GM18519 (cell line): ENCODE measurements around the gene MRPS2.

Experiments used
- ATAC-seq: cut with Tn5 transposase; IDR thresholded peaks from one replicate; pipeline ENCODE4 v1.9.1; 2021; ENCODE audit warnings: mild to moderate bottlenecking, moderate library complexity; ENCODE audit not compliant: unreplicated experiment, low FRiP score

The MRPS2 gene

DNA sequence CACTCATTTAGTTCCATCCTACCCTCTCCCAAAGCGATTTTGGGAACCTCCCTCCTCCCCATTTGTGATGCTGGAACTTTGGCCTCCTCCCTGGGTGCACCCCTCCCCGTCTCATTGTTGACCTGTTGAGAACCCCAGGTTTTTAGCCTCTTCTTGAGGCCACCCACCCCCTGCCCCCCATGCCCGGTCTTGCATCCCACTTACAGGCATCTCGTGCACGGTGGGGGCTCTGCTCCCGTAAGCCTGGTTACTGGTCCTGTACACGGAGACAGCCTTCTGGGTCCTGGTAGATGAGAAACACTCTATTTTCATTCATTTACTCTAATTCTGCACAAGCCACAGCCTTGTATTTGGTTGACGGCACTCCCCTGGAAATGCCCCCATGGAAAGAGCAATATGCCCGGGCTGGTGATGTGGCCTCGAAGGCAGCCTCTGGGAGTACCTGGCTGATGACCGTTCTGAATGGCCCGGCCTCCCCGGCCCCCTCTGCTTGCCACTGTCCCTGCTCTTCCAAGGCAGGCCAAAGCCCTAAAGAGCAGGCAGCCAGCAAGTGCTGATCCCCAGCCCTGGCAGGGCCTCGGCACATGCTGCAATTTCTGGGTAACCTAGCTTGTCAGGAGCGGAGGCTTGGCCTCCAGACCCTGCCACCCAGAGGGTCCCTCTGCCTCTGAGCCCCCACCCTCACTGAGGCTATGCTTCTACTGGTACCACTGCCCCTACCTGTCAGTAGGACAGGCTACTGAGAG lies 1.9 kb upstream of the MRPS2 start:
- ATAC-seq, result no peak

DNA sequence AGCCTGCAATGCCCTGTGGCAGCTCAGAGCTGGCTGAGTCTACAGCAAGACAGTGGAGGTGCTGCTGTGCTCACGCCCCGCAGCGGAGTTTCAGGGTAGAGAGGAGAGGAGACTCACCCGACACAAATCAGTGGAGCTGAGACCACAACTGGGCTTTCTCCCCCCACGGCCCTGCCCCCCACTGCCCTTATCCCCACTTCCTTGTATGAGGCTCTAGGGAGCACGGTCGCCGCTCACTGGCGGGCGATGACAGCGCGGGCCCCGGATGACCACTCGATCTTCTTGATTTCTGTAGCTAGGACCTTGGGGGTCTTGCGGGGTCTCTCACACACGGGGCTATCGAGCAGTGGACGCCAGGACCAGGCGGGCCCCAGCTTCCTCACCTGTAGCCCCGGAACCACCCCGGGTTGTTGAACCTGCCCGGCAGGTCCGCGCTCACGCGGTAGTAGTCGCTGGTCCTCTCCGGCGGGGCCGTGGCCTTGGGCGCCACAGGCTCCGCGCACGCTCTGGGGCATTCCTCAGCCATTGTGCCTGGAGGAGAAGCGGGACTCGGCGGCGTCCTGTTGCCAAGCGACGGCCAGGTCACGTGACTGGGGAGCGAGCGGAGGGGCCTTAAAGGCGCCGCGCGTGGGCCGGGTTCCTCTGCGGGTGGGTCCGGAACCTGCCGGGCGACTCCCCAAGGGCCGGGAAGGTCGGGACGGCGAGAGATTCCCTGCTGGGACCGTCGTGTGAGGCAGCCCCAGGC lies 984 bp upstream of the MRPS2 start:
- no peak for ATAC-seq

DNA sequence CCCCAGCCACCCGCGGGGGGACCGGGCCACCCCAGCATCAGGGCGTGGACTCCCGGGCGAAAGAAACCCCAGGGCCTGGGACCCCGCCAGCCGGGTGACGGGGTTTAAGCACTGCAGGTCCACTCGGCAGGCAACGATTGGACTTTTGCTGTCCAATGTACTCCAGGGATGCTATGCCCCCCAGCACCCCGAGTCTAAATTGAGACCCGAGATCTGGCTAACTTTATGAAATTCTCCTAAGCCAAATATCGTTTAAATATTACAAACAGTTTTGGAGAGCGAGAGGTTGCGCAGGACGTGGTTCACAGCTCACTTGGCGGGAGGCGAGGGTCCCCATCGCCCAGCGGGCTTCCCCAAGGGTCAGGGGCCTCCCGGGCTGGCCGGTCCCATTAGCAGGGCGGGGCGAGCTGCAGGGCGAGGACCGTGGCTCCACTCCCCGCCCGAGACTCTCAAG lies 384 bp upstream of the MRPS2 start:
- ATAC-seq, result no peak

DNA sequence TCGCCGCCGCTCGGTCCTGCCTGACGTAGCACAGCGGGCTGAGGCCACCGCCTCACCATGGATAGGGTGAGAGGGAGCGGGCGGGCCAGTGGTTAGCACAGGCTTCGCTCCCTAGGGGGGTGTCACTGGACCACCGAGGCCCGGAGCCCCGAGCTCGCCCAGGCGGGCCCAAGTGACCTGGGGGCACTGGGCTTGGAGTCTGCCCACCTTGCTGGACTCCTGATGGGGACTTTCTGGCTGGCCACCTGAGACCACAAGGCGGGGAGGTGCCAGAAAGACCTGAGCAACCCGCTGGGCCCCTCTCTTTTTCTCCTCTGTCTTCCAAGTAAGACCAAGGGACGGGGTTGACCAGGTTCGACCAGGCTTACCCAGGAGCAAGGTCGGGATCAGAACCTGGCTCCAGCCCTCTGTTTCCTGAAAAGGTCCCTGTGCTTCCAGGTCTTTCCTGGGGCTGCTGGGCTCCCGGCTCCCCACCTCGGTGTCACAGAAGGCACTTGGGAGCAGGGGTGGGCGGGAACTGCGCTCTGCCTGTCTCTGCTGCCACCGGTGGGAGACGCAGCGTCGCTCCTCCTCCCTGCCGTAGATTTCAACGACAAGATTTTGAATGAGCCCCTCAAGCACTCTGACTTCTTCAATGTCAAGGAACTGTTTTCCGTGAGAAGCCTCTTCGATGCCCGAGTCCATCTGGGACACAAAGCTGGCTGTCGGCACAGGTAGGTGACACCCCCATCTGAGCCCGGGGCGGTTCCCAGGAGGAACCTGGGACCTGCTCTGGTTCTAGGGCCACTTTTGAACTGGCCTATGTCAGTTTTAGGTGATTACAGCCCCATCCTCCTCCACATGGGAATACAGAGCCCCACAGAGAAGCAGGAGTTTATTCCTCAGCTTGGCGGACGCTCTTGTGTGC lies 1.0 kb downstream of the MRPS2 start:
- no peak for ATAC-seq

DNA sequence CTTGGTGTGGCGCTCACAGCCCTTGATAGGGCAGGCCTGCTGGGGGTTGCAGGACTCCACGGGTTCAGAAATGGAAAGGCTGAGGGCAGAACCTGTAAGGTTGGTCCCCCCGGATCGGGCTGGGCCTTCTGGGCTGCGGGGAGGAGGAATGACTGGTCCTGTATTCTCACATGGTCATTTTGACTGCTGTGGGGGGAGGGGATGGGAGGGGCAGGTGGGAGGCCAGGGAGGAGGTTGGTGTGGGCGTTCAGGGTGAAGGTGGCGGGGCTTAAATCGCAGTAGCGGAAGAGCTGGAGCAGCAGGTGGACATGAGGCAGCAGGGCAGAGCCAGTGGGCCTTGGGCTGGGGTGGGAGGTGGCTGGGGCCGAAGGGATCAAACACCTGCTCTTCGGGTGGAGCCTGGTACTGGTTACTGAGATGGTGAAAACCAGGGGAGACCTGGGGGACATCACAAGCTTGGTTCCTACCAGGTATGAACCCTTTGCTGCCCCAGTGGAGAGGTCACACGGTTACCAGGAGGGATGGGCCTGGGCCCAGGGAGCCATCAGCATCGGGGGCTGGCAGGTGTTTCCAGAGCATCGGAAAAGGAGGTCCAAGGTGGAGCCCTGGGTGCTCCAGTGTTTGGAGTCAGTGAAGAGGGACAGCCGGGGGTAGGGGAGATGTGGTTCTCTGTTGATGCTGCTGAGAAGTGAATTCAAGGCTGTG lies 1.8 kb downstream of the MRPS2 start:
- ATAC-seq, result no peak

DNA sequence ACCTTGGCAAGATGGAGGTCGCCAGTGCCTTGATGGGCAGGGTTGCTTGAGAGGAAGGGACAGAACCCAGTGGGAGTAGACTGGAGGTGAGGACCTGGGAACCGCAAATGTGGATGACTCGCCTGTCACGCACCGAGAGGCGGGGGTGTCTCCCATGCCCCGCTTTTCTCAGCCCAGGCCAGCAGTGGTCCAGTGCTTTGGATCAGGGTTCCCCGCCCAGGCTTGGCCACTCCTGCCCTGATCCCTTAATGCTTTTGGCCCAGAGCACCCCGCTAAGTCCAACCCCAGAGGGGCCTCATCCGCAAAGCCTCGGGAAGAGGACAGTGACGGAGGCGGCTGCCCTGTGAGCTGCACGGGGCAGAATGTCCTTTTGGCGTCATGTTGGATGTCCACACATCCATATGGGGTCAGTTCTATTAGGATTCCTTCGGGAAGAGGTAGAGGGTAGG lies 2.4 kb downstream of the MRPS2 start:
- no peak for ATAC-seq

DNA sequence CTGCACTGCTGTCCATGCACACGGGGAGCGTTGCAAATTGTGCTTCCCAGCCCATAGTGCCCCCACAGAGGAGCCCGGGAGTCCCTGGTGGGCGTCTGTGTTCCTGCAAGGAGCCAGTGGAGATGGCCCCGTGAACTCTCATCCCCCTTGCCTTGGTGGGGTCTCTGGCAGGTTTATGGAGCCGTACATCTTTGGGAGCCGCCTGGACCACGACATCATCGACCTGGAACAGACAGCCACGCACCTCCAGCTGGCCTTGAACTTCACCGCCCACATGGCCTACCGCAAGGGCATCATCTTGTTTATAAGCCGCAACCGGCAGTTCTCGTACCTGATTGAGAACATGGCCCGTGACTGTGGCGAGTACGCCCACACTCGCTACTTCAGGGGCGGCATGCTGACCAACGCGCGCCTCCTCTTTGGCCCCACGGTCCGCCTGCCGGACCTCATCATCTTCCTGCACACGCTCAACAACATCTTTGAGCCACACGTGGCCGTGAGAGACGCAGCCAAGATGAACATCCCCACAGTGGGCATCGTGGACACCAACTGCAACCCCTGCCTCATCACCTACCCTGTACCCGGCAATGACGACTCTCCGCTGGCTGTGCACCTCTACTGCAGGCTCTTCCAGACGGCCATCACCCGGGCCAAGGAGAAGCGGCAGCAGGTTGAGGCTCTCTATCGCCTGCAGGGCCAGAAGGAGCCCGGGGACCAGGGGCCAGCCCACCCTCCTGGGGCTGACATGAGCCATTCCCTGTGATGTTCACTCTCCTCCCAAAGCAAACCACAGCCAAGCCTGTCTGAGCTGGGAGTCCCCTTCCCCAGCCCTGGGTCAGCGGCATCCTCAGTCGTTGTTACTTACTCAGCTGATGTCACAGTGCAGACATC lies 3.1 kb downstream of the MRPS2 start:
- ATAC-seq, result no peak

DNA sequence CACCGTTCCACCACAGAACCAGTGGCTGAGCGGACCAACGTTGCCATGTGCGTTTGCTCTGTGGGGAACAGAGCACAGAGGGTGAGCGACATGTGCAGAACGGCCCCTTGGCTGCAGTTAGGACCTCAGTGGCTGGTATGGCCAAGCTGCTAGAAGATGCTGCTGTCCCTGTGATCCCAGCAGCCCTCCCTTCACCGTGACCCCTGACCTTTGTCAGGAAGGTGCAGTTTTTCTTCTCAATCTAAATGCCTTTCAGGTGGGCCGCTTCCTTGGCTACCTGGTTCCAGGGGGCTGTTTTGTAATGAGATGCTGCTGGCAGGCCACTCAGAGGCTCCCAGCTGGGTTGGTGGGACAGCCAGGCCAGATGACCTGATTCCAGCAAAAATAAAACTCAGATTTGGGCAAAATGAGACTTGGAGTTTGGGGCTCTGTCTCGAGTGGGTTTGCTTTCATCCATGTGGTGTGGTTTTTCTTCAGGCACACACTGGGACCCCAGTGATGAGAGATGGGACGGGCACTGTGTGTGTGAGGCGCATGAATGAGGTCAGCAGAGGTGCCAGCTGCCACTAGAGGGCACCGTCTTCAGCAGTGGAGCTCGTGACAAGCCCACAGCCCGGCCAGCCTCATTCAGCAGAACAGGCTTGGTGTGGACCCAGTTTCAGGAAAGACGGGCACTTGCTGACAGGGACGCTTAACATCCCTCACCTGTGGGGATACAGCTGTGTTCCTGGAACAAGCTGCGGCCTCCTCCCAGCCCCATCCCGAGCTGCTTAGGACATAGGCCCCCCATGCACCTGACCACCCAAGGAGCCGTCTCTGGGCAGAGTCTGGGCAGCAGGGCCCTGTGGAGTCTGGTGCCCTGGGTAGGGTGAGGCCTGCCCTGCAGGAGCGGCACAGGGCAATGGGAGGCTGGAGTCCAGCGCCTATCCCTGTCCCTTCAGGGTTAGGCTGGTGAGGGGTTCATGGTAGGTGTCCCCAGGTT lies 4.1 kb downstream of the MRPS2 start:
- no peak for ATAC-seq

DNA sequence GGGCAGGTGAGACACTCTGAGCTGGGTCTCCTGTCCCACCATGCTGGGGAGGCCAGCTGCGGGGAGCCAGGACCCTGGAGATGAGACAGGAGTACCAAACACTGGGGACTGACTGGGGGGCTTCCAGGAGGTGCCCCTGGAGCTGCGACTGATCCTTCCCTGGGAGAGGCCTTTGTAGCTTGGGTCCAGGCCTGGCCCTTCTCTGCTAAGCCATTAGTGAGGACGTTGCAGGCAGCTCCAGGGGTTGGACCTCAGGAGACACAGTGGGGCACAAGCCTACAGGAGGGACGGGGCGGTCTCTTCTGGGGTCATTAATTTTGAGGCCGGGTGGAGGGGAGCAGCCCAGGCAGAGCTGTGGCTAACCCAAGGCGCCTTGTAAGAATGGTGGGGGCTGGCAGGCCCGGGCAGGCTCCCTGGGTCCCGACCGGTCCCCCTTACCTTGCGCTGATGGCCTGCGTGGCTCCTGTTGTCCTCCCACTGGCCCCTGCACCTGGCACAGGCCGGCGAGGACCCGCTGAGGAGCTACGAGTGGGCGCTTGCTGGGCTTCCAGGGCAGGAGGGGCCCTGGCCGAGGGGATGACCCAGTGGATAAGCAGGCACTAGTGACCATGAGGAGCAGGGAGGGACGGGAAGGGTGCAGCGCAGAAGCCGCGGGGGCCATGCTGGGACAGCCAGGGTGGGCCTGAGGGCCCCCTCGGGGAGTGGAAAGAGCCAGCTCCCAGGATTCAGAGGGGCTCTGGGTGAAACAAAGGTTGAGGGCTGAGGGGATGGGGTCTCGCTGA lies 5.1 kb downstream of the MRPS2 start:
- no peak for ATAC-seq

DNA sequence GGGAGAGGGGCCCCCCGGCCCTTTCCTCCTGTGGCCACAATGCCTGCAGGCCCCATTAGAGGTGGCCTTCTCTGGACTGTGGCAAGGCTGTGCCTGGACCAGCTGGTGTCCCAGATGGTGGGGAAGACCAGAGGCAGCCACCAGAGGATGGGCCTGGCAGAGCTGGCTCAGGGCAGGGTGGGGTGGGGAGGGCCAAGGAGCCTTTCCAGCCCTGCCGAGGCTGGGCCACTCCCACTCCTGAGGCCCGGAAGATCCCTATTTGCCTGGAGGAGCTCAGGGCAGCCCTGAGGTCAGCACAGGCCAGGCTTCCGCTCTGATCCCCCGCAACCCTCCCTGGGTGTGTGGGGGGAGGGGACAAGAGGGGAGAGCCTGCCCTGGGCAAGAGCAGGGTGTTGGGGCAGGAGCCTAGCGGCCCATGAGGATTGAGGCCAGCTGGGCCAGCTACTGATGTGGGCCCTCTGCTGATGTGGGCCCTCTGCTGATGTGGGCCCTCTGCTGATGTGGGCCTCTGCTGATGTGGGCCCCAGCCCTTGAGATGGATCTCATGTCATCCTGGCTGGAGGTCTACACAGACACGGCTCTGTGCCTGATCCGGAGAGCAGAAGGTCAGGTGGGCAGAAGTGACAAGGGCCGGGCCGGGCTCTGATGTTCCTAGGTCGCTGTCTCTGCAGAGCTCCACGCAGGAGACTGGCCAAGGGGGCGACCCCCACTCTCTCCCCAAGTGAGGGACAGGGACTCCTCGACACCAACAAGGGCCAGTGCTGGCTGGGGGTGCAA lies 6.0 kb downstream of the MRPS2 start:
- ATAC-seq, result no peak

DNA sequence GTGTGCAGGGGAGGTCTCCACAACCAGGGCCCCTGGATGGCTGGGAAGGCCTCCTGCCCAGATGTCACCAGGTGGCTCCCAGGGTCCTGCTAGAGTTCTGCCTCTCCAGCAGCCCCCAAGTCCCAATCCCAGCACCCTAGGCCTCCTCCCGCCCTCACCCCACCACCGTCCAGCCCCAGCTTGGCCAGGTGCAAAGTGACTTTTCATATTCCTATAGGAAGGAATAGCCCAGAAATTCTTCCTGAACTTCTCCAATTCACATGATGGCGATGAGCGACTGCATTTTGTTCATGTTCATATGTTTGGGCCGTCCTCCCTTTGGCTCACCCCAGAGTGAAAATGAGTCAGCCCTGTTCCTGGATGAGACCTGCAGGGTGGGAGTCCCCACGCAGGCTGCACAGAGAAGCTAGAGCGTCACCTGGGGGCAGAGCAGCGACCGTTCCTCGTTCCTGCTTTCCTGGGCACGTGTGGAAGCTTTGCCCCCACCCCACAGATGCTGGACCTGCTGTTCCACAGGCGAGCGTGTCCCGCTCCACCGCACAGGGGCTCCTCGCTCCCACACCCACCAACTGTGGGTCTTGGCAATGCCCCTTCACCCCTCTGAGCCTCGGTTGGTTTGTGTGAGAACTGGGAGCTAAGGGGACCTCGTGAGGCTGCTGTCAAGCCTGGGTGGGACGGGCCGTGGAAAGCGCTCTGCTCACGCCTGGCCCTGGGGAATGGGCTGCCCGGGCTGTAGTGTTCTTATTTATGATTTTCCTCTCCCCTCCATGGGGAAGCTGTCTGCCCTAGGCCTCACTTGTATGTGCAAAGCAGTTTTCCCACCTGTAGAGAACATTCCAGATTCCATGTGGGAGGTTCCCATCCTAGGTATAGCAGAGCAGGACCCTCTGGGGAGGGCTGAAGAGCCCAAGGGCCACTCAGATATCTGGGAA lies 6.9 kb downstream of the MRPS2 start:
- ATAC-seq, result no peak

DNA sequence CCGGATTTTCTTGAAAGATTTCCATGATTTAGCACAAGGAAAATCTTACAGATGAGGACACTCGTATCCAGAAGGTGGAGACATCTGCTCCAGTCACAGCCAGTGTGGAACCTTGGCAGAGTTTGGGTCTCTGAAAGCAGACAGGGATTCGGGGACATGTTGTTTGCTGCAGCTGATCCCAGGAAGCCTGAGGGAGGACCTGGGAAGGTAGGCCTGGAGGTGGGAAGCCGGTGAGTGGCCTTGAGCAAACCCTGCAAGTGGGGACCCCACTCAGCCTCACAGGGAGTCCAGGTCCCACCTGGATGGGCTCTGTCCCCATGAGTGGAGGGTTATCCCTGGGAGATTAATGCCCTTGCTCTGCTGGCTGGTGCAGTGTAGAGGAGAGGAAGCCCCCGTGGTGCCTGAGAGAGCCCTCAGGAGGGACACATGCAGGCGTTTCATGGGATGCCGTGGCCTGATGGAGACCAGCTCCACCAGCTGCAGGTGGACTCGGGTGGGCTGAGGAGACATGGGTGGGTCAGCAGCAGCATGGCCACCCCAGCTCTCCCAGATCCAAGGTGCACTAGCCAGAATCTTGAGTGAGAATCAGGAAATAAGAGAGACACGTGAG lies 7.8 kb downstream of the MRPS2 start:
- no peak for ATAC-seq

DNA sequence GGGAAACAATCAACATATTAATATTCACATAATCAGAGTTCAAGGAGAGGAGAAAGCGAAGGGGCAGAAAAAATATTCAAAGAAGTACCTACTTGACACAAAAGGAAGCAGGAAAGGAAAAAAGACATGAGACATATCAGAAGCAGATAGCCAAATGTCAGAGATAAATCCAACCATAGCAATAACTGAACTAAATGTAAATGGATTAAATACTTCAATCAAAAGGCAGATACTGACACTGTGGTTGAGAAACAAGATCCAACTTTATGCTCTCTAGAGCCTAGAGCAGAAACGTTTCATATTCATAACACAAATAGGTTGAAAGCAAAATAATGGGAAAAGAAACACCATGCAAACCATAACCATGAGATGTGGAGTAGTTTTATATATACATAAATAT lies 9.0 kb downstream of the MRPS2 start:
- no peak for ATAC-seq

DNA sequence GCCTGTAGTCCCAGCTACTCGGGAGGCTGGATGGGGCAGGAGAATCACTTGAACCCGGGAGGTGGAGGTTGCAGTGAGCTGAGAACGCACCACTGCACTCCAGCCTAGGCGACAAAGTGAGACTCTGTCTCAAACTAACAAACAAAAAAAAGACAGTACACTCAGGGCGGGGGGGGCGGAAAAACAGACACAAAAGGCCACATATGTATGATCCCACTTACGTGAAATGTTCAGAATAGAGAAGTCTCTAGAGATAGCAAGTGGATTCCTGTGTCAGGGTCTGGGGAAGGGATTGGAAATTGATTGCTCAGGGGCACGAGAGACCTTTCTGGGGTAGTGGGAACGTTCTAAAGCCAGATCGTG lies 11.7 kb downstream of the MRPS2 start:
- ATAC-seq, result no peak

DNA sequence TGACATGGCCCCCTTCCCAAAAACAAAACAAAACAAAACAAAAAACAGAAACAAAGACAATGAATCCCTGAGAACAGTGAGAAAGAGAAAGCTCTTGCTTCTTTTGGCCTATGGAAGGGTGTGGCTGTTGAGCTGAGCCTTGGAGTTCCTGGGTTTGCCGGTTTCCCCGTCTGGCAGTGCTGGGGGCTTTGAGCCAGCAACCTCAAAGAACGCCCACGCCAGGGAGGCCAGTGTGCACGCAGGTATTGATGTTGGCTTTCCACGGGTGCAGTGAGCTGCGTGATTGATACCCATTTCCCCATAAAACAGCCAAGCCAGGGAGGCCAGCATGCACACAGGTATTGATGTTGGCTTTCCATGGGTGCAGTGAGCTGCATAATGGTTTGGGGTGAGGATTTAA lies 12.4 kb downstream of the MRPS2 start:
- ATAC-seq, result no peak
